Fibroblast of mammary gland (primary cell): ENCODE data around the gene PIK3CB.

Experiments used
- DNase-seq: peaks from one replicate; pipeline ENCODE4 v3.0.0-alpha.2; 2010; ENCODE audit warnings: low read depth
- H3K4me3 ChIP-seq: 2 replicates; pipeline ENCODE4 v1.5.1; 2011; ENCODE audit warnings: low read depth, mild to moderate bottlenecking, low read length, moderate library complexity; ENCODE audit not compliant: control insufficient read depth
- TF ChIP-seq, protein P1 (sequence below): conservative IDR thresholded peaks from 2 replicates; pipeline ENCODE4 v1.5.1; 2011; ENCODE audit warnings: low read depth, low read length, inconsistent platforms; ENCODE audit not compliant: control insufficient read depth, insufficient read depth

Gene PIK3CB

DNA sequence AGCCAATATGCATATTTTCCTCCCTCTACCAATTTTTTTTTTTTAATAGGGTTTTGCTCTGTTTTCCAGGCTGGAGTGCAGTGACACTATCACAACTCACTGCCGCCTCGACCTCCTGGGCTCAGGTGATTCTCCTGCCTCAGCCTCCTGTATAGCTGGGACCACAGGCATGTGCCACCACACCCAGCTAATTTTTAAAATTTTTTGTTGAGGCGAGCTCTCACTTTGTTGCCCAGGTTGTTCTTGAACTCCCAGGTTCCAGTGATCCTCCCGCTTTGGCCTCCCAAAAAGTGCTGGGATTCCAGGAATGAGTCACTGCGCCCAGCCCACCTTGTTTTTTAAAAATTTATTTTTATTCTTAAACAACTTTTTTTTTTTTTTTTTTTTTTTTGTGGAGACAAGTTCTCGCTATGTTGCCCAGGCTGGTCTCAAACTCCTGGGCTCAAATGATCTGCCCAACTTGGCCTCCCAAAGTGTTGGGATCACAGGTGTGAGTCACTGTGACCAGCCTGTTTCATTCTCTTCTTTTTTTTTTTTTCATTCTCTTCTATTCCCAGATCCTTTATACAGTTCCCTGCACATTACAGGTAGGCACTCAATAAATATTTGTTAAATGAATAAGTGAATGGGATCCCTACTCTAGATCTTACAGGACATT is 40.5 kb upstream of the PIK3CB start:
- DNase-seq = no peak
- TF ChIP-seq, protein P1, sequence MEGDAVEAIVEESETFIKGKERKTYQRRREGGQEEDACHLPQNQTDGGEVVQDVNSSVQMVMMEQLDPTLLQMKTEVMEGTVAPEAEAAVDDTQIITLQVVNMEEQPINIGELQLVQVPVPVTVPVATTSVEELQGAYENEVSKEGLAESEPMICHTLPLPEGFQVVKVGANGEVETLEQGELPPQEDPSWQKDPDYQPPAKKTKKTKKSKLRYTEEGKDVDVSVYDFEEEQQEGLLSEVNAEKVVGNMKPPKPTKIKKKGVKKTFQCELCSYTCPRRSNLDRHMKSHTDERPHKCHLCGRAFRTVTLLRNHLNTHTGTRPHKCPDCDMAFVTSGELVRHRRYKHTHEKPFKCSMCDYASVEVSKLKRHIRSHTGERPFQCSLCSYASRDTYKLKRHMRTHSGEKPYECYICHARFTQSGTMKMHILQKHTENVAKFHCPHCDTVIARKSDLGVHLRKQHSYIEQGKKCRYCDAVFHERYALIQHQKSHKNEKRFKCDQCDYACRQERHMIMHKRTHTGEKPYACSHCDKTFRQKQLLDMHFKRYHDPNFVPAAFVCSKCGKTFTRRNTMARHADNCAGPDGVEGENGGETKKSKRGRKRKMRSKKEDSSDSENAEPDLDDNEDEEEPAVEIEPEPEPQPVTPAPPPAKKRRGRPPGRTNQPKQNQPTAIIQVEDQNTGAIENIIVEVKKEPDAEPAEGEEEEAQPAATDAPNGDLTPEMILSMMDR = no peak
- H3K4me3 ChIP-seq = no peak overlapping the region

DNA sequence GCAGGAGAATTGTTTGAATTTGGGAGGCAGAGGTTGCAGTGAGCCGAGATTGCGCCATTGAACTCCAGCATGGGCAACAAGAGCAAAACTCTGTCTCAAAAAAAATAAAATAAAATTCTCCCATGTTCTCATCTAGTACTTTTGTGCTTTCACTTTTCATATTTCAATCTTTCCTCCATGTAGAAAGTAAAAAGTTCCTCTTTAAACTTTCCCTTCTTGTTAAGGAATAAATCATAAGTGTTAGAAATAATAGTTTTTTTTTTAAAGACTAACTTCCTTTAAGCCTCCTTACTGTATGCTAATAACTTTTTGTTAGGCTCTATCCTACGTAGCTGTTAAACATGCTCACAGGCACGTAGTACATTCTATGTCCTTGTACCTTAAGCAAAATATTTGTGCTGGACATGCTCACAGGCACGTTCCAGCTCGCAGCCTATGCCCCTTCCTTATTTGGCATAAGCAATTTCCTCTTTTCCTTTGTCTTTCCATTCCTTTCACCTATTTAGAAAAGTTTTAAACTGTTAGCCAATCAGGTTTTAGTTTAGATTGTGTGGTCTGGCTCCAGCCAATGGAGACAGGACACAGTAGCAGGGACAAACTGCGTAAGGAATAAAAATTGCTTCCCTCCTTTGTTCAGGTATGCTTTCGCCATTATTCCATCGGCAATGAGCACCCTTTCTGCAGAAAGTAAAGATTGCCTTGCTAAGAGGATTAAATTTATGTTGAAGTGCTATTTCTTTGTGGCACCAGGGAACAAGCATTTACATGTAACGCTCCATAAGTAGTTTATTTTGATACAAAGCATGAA is 38.9 kb upstream of the PIK3CB start:
- H3K4me3 ChIP-seq = no peak overlapping the region
- TF ChIP-seq, protein P1 = no peak
- DNase-seq = no peak

DNA sequence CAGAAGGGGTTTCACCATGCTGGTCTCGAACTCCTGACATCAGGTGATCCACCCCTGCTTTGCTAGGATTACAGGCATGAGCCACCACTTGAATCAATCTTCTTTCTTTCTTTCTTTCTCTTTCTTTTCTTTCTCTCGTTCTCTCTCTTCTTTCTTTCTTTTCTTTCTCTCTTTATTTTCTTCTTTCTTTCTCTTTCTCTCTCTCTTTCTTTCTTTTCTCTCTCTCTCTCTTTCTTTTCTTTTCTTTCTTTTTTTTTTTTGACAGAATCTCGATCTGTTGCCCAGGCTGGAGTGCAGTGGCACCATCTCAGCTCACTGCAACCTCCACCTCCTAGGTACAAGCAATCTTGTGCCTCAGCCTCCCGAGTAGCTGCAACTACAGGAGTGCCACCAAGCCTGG is 37.9 kb upstream of the PIK3CB start:
- TF ChIP-seq, protein P1 = no peak
- no peak for DNase-seq
- H3K4me3 ChIP-seq = no peak overlapping the region

DNA sequence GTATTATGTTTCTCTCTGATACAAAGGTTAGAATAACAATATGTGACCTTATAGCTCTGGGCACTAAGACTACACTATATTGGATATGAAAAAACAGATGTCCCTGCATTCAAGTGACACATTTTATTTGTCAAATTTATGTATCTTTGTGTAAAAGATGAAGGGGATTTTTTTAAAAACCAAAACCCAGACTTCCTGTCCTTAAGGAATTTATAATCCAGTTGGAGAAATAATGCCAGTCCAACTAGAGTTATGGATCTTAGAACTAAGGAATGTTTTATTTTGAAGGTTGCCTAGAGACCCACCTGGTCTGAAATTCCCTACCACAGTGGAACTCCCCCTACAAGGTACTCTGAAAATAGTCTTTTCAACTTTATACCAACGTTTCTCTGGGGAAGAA is 33.3 kb upstream of the PIK3CB start:
- TF ChIP-seq, protein P1 = no peak

DNA sequence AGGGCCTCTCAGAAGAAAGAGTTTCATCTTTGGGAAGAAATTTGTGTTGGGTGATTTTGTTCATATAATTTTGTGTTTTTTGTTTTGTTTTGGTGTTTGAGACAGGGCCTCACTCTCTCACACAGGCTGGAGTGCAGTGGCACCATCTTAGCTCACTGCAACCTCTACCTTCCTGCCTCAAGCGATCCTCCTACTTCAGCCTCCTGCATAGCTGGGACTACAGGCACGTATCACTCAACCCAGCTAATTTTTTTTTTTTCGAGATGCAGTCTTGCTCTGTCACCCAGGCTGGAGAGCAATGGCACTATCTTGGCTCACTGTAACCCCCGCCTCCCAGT is 29.0 kb upstream of the PIK3CB start:
- H3K4me3 ChIP-seq = no peak overlapping the region
- TF ChIP-seq, protein P1 = no peak
- no peak for DNase-seq

More for the DNA sequence above, 33.3 kb upstream of the PIK3CB start:
- no peak for DNase-seq
- no peak overlapping the region for H3K4me3 ChIP-seq

DNA sequence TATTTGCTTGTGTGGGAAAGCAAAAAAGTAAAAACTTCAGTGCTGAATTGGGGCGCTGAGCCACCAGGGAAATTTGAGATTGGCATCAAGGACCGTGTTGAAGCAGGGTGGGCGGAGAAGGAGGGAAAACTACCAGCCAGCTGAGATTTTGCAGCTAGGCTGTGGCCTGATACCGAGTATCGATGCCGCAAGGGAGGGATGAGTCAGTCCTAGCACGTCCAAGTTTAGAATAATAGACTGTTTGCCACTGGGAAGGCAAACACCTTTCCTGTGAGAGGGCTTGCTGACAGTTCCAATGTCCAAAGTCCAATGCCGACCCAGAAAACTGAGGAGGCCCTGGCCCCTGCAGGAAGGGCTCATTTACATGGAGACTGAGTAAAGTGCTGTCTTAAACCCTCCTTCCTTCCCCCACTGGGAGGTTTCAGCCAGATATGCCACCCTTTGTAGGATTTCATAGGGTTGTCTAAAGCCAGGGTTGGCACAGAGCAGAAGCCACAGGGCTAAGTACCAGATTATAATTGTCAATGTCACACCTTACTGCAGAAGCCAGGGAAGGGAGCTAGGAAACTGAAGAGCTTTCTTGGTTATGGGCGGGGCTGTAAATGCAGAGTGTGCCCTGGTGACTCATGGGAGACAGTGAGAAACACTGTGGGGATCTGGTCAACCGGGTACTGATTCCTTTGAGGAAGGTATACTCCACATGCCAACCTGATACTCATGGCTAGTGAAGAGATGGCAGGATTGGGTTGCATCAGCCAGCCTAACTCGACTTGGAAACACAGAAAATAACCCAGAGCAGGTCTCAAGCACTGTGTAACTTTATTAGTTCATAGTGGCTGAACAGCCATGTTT is 28.4 kb upstream of the PIK3CB start:
- TF ChIP-seq, protein P1 = no peak
- no peak overlapping the region for H3K4me3 ChIP-seq
- DNase-seq = peak; percentile 74
